K562 (cell line): Measurements from ENCODE around the gene RPTOR. TPM values are rescaled to one million over a fixed set of nuclear protein-coding genes. Genes with fewer than 3 reads are reported as not detected.
A peak's percentile ranks its signal among the peaks of the same experiment; 100 is the strongest.

Experiments used
- CBX5 ChIP-seq: IDR thresholded peaks from 2 replicates; pipeline ENCODE4 v1.6.1; 2014; ENCODE audit warnings: low read depth, borderline replicate concordance
- HMBOX1 ChIP-seq: sonication (generic); IDR thresholded peaks from 2 replicates; pipeline ENCODE4 v1.6.1; 2016
- KLF13 ChIP-seq: fragments of 450-650 bp; IDR thresholded peaks from 2 replicates; pipeline ENCODE4 v1.6.1; 2016; ENCODE audit warnings: missing genetic modification characterization, low read depth, mild to moderate bottlenecking, missing compliant biosample characterization, moderate library complexity, borderline replicate concordance
- MXI1 ChIP-seq: IDR thresholded peaks from 2 replicates; pipeline ENCODE4 v1.6.1; 2011; ENCODE audit warnings: low read depth, mild to moderate bottlenecking, improper control_type of control experiment, low read length
- NCOA1 ChIP-seq: fragments of 450-650 bp; IDR thresholded peaks from 2 replicates; pipeline ENCODE4 v1.6.1; 2016; ENCODE audit warnings: low read depth
- NR2C1 ChIP-seq, 2 experiments: fragments of 450-650 bp; IDR thresholded peaks; 2 replicates each; pipeline ENCODE4 v1.6.1; 2017; ENCODE audit warnings: mild to moderate bottlenecking in 2 of 2, antibody characterized with exemption in 1 of 2, inconsistent platforms in 1 of 2, missing compliant biosample characterization in 1 of 2, missing genetic modification characterization in 1 of 2
- PPARD ChIP-seq: fragments of 250-450 bp; sonication (Bioruptor Pico); IDR thresholded peaks from 2 replicates; pipeline ENCODE4 v1.8.0; 2022; ENCODE audit warnings: inconsistent platforms, mild to moderate bottlenecking, moderate library complexity
- RB1 ChIP-seq: fragments of 450-650 bp; IDR thresholded peaks from 2 replicates; pipeline ENCODE4 v1.6.1; 2017; ENCODE audit warnings: low read depth, mild to moderate bottlenecking
- RFX7 ChIP-seq: fragments of 250-450 bp; sonication (Bioruptor Pico); IDR thresholded peaks from 2 replicates; pipeline ENCODE4 v1.5.1; 2021; ENCODE audit warnings: mild to moderate bottlenecking
- SP1 ChIP-seq: sonication (generic); formaldehyde crosslinking; IDR thresholded peaks from 2 replicates; pipeline ENCODE4 v1.8.1; 2022; ENCODE audit warnings: mild to moderate bottlenecking, missing genetic modification reagents
- SREBF1 ChIP-seq: fragments of 150-350 bp; IDR thresholded peaks from 2 replicates; pipeline ENCODE4 v1.6.1; 2014; ENCODE audit warnings: antibody characterized with exemption, low read depth, low read length, borderline replicate concordance
- TEAD2 ChIP-seq: fragments of 450-650 bp; IDR thresholded peaks from 2 replicates; pipeline ENCODE4 v1.6.1; 2016; ENCODE audit warnings: missing genetic modification characterization, control low read depth, missing compliant biosample characterization
- TFE3 ChIP-seq: fragments of 450-650 bp; formaldehyde crosslinking; IDR thresholded peaks from 2 replicates; pipeline ENCODE4 v1.4.0; 2020; ENCODE audit warnings: mild to moderate bottlenecking, mixed read lengths
- ZFP30 ChIP-seq: fragments of 250-450 bp; sonication (Bioruptor Pico); IDR thresholded peaks from 2 replicates; pipeline ENCODE4 v1.8.0; 2022; ENCODE audit warnings: moderate library complexity, mild to moderate bottlenecking, inconsistent platforms, borderline replicate concordance
- ZNF24 ChIP-seq: fragments of 450-650 bp; IDR thresholded peaks from 2 replicates; pipeline ENCODE4 v1.6.1; 2016
- polyA plus RNA-seq, 8 experiments: library from polyadenylated mRNA; depleted of rRNA in 4 of 8; stranded (reverse) in 5 of 8; unstranded in 3 of 8; fragments of >200 nt; fragmentation: Nextera tagmentation in 2 of 8; fragmentation: Illumina TruSeq in 1 of 8; extraction: Ambion mirVana in 2 of 8; extraction: Trizol in 1 of 8; gene quantifications; 2 replicates each; pipeline versions ENCODE4 v1.2.1 to v1.2.3, GENCODE V29; 2011 to 2014; ENCODE audit warnings: inconsistent platforms in 1 of 8, missing spikeins in 1 of 8
- total RNA-seq, 7 experiments: library from RNA; depleted of rRNA in 6 of 7; stranded (reverse); fragments of >200 nt in 6 of 7; fragmentation: Illumina TruSeq in 2 of 7; extraction: Trizol in 2 of 7; gene quantifications; 2 replicates each; pipeline versions ENCODE4 v1.2.1 to v1.2.3, GENCODE V29; 2011 to 2021; ENCODE audit warnings: low replicate concordance in 1 of 7
- TF ChIP-seq, protein P1 (sequence below): fragments of 250-450 bp; sonication (Bioruptor Pico); IDR thresholded peaks from 2 replicates; pipeline ENCODE4 v1.5.0; 2022; ENCODE audit warnings: mild to moderate bottlenecking
- TF ChIP-seq, protein P2 (sequence below): fragments of 250-450 bp; sonication (Bioruptor Pico); IDR thresholded peaks from 2 replicates; pipeline ENCODE4 v1.4.0; 2020; ENCODE audit warnings: mild to moderate bottlenecking, moderate library complexity, borderline replicate concordance

The RPTOR gene
- total and polyA plus RNA-seq, 9 of the 15 experiments (the other 6 are each of a cell fraction or from before 2014, with no cell fraction given) = 0.24 to 54.1 (median 10.2) TPM

GRCh38 chr17:80899402-80900268 lies 355.0 kb downstream of the RPTOR start (continued):
- TF ChIP-seq RFX7 (CRISPR knock-in tag) (no peak), TEAD2 (tag) (no peak), NCOA1 (no peak), CBX5 (no peak), NR2C1 (IDR thresholded peaks at IDR 0.05) (0 out of 2 replicates have a peak, but pooled peaks have one; percentile 31), NR2C1 (tag; IDR thresholded peaks at IDR 0.05) (no peak), TFE3 (no peak), SREBF1 (no peak), PPARD (CRISPR knock-in tag) (no peak), KLF13 (tag) (no peak), SP1 (CRISPR knock-in tag) (no peak), ZNF24 (no peak), ZFP30 (CRISPR knock-in tag) (no peak), RB1 (no peak), MXI1 (no peak), HMBOX1 (no peak)
- TF ChIP-seq, protein P1, sequence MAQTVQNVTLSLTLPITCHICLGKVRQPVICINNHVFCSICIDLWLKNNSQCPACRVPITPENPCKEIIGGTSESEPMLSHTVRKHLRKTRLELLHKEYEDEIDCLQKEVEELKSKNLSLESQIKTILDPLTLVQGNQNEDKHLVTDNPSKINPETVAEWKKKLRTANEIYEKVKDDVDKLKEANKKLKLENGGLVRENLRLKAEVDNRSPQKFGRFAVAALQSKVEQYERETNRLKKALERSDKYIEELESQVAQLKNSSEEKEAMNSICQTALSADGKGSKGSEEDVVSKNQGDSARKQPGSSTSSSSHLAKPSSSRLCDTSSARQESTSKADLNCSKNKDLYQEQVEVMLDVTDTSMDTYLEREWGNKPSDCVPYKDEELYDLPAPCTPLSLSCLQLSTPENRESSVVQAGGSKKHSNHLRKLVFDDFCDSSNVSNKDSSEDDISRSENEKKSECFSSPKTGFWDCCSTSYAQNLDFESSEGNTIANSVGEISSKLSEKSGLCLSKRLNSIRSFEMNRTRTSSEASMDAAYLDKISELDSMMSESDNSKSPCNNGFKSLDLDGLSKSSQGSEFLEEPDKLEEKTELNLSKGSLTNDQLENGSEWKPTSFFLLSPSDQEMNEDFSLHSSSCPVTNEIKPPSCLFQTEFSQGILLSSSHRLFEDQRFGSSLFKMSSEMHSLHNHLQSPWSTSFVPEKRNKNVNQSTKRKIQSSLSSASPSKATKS (CRISPR knock-in tag) = no peak
- TF ChIP-seq, protein P2, sequence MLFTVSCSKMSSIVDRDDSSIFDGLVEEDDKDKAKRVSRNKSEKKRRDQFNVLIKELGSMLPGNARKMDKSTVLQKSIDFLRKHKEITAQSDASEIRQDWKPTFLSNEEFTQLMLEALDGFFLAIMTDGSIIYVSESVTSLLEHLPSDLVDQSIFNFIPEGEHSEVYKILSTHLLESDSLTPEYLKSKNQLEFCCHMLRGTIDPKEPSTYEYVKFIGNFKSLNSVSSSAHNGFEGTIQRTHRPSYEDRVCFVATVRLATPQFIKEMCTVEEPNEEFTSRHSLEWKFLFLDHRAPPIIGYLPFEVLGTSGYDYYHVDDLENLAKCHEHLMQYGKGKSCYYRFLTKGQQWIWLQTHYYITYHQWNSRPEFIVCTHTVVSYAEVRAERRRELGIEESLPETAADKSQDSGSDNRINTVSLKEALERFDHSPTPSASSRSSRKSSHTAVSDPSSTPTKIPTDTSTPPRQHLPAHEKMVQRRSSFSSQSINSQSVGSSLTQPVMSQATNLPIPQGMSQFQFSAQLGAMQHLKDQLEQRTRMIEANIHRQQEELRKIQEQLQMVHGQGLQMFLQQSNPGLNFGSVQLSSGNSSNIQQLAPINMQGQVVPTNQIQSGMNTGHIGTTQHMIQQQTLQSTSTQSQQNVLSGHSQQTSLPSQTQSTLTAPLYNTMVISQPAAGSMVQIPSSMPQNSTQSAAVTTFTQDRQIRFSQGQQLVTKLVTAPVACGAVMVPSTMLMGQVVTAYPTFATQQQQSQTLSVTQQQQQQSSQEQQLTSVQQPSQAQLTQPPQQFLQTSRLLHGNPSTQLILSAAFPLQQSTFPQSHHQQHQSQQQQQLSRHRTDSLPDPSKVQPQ (CRISPR knock-in tag) = no peak
